ENCODE data around the gene TFPI.

Gene TFPI

GRCh38 chr2:187581125-187581896 is 27.1 kb upstream of the TFPI start:
- POLR2A ChIA-PET = no interaction called here
- peak overlapping the region in 6 of 7 experiments; percentile 26 to 75 (median 48) for H3K4me3 ChIP-seq (ENCODE audit: control insufficient read depth in 1 of 7, extremely low read depth in 1 of 7, insufficient read depth in 4 of 7, low read depth in 2 of 7, low read length in 6 of 7)
- peak; percentile 63 to 72 (median 66) for DNase-seq
- peak overlapping the region; percentile 40 to 81 for H3K27ac ChIP-seq (ENCODE audit: insufficient read depth in 1 of 2, low read depth in 1 of 2, low read length in 2 of 2, poor library complexity in 1 of 2, severe bottlenecking in 2 of 2)
- H3K9me3 ChIP-seq (ENCODE audit: control extremely low read depth in 1 of 5, control insufficient read depth in 4 of 5, insufficient read depth in 2 of 5, low read depth in 1 of 5, low read length in 4 of 5) = no peaks in the 10 kb centered on the region
- 30% methylated on average over 2 of the region's 4 CpGs for WGBS (ENCODE audit: insufficient coverage)
- CTCF ChIA-PET = interaction anchor here (0.6 to 10.1 kb wide), 24 partner anchors 8 to 933 kb away, joined by 3 to 225 read pairs (median 6); partner anchors contain the start of gene TFPI
- no peaks in the 10 kb centered on the region for H3K36me3 ChIP-seq (ENCODE audit: control insufficient read depth in 4 of 4, insufficient read depth in 4 of 4, low read length in 3 of 4)
- H3K27me3 ChIP-seq (replicated peaks in 2 of 5; ENCODE audit: control insufficient read depth in 4 of 5, insufficient read depth in 5 of 5, low read length in 4 of 5) = no peaks in the 10 kb centered on the region
- peaks cover 3 to 11% (median 8%) of the 10 kb centered on the region in 4 experiments for H3K4me1 ChIP-seq (ENCODE audit: control extremely low read depth in 1 of 4, control insufficient read depth in 4 of 4, insufficient read depth in 4 of 4, low read length in 3 of 4)

- Histone ChIP-seq H3K27me3 (replicated peaks in 2 of 5; ENCODE audit: control insufficient read depth in 4 of 5, insufficient read depth in 5 of 5, low read length in 4 of 5) (no peaks in the 10 kb centered on the region), H3K9me3 (ENCODE audit: control extremely low read depth in 1 of 5, control insufficient read depth in 4 of 5, insufficient read depth in 2 of 5, low read depth in 1 of 5, low read length in 4 of 5) (no peaks in the 10 kb centered on the region), H3K4me3 (ENCODE audit: control insufficient read depth in 1 of 7, extremely low read depth in 1 of 7, insufficient read depth in 4 of 7, low read depth in 2 of 7, low read length in 6 of 7) (peak overlapping the region in 6 of 7 experiments; percentile 26 to 75 (median 48)), H3K36me3 (ENCODE audit: control insufficient read depth in 4 of 4, insufficient read depth in 4 of 4, low read length in 3 of 4) (no peaks in the 10 kb centered on the region), H3K27ac (ENCODE audit: insufficient read depth in 1 of 2, low read depth in 1 of 2, low read length in 2 of 2, poor library complexity in 1 of 2, severe bottlenecking in 2 of 2) (peak overlapping the region; percentile 40 to 81), H3K4me1 (ENCODE audit: control extremely low read depth in 1 of 4, control insufficient read depth in 4 of 4, insufficient read depth in 4 of 4, low read length in 3 of 4) (peaks cover 0 to 11% (median 4%) of the 10 kb centered on the region in 4 experiments)
- DNase-seq = peak; percentile 78 to 88 (median 87)
- ChIA-PET POLR2A (no interaction called here), CTCF (interaction anchor here (0.7 to 10.1 kb wide), 25 partner anchors 8 to 929 kb away, joined by 3 to 225 read pairs (median 5); partner anchors contain the start of gene TFPI)
- WGBS (ENCODE audit: insufficient coverage) = no CpG with 5 or more reads among the region's 7 CpGs
Observed at GRCh38 chr2:187580462-187581124, 26.4 kb upstream of the TFPI start.

- peaks cover 0 to 2% (median 0%) of the 10 kb centered on the region in 5 experiments for H3K9me3 ChIP-seq (ENCODE audit: control extremely low read depth in 1 of 5, control insufficient read depth in 4 of 5, insufficient read depth in 2 of 5, low read depth in 1 of 5, low read length in 4 of 5)
- H3K27ac ChIP-seq (ENCODE audit: insufficient read depth in 1 of 2, low read depth in 1 of 2, low read length in 2 of 2, poor library complexity in 1 of 2, severe bottlenecking in 2 of 2) = no peak overlapping the region
- no peak for DNase-seq
- POLR2A ChIA-PET = interaction anchor here (1.0 kb wide), 1 partner anchor 22 kb away, joined by 3 read pairs; no protein-coding TSS in a partner anchor
- no peak overlapping the region for H3K4me3 ChIP-seq (ENCODE audit: control insufficient read depth in 1 of 7, extremely low read depth in 1 of 7, insufficient read depth in 4 of 7, low read depth in 2 of 7, low read length in 6 of 7)
- 100% methylated on average over 2 of the region's 2 CpGs for WGBS (ENCODE audit: insufficient coverage)
- H3K27me3 ChIP-seq (replicated peaks in 2 of 5; ENCODE audit: control insufficient read depth in 4 of 5, insufficient read depth in 5 of 5, low read length in 4 of 5) = no peaks in the 10 kb centered on the region
- H3K36me3 ChIP-seq (ENCODE audit: control insufficient read depth in 4 of 4, insufficient read depth in 4 of 4, low read length in 3 of 4) = no peaks in the 10 kb centered on the region
- peaks cover 0 to 18% (median 8%) of the 10 kb centered on the region in 4 experiments for H3K4me1 ChIP-seq (ENCODE audit: control extremely low read depth in 1 of 4, control insufficient read depth in 4 of 4, insufficient read depth in 4 of 4, low read length in 3 of 4)
- CTCF ChIA-PET = interaction anchor here (1.0 to 10.1 kb wide), 3 partner anchors 9 to 76 kb away, joined by 4 to 225 read pairs (median 4); no protein-coding TSS in a partner anchor
Observed at GRCh38 chr2:187577310-187577709, 23.1 kb upstream of the TFPI start.

GRCh38 chr2:187576906-187577305 is 22.7 kb upstream of the TFPI start:
- Histone ChIP-seq H3K36me3 (ENCODE audit: control insufficient read depth in 4 of 4, insufficient read depth in 4 of 4, low read length in 3 of 4) (no peaks in the 10 kb centered on the region), H3K27ac (ENCODE audit: insufficient read depth in 1 of 2, low read depth in 1 of 2, low read length in 2 of 2, poor library complexity in 1 of 2, severe bottlenecking in 2 of 2) (no peak overlapping the region), H3K9me3 (ENCODE audit: control extremely low read depth in 1 of 5, control insufficient read depth in 4 of 5, insufficient read depth in 2 of 5, low read depth in 1 of 5, low read length in 4 of 5) (peaks cover 0 to 2% (median 0%) of the 10 kb centered on the region in 5 experiments), H3K4me1 (ENCODE audit: control extremely low read depth in 1 of 4, control insufficient read depth in 4 of 4, insufficient read depth in 4 of 4, low read length in 3 of 4) (peaks cover 0 to 18% (median 8%) of the 10 kb centered on the region in 4 experiments), H3K27me3 (replicated peaks in 2 of 5; ENCODE audit: control insufficient read depth in 4 of 5, insufficient read depth in 5 of 5, low read length in 4 of 5) (no peaks in the 10 kb centered on the region), H3K4me3 (ENCODE audit: control insufficient read depth in 1 of 7, extremely low read depth in 1 of 7, insufficient read depth in 4 of 7, low read depth in 2 of 7, low read length in 6 of 7) (no peak overlapping the region)
- POLR2A ChIA-PET = no interaction called here
- CTCF ChIA-PET = interaction anchor here (1.0 to 10.1 kb wide), 3 partner anchors 8 to 76 kb away, joined by 4 to 225 read pairs (median 4); no protein-coding TSS in a partner anchor
- peak in 2 of 3 donors; percentile 15 to 17 for DNase-seq

GRCh38 chr2:187575751-187576067 is 21.5 kb upstream of the TFPI start:
- Histone ChIP-seq H3K9me3 (ENCODE audit: control extremely low read depth in 1 of 5, control insufficient read depth in 4 of 5, insufficient read depth in 2 of 5, low read depth in 1 of 5, low read length in 4 of 5) (peaks cover 0 to 2% (median 0%) of the 10 kb centered on the region in 5 experiments), H3K4me3 (ENCODE audit: control insufficient read depth in 1 of 7, extremely low read depth in 1 of 7, insufficient read depth in 4 of 7, low read depth in 2 of 7, low read length in 6 of 7) (no peak overlapping the region), H3K4me1 (ENCODE audit: control extremely low read depth in 1 of 4, control insufficient read depth in 4 of 4, insufficient read depth in 4 of 4, low read length in 3 of 4) (peaks cover 0 to 9% (median 4%) of the 10 kb centered on the region in 4 experiments), H3K27me3 (replicated peaks in 2 of 5; ENCODE audit: control insufficient read depth in 4 of 5, insufficient read depth in 5 of 5, low read length in 4 of 5) (no peaks in the 10 kb centered on the region), H3K27ac (ENCODE audit: insufficient read depth in 1 of 2, low read depth in 1 of 2, low read length in 2 of 2, poor library complexity in 1 of 2, severe bottlenecking in 2 of 2) (no peak overlapping the region), H3K36me3 (ENCODE audit: control insufficient read depth in 4 of 4, insufficient read depth in 4 of 4, low read length in 3 of 4) (no peaks in the 10 kb centered on the region)
- ChIA-PET CTCF (interaction anchor here (0.7 to 1.8 kb wide), 5 partner anchors 8 to 76 kb away, joined by 3 to 10 read pairs (median 3); no protein-coding TSS in a partner anchor), POLR2A (no interaction called here)
- no CpG with 5 or more reads among the region's 1 CpG for WGBS (ENCODE audit: insufficient coverage)
- no peak for DNase-seq

GRCh38 chr2:187574969-187575750 is 20.9 kb upstream of the TFPI start:
- ChIA-PET POLR2A (no interaction called here), CTCF (interaction anchor here (0.7 to 1.8 kb wide), 6 partner anchors 9 to 76 kb away, joined by 3 to 10 read pairs (median 3); no protein-coding TSS in a partner anchor)
- H3K4me1 ChIP-seq (ENCODE audit: control extremely low read depth in 1 of 4, control insufficient read depth in 4 of 4, insufficient read depth in 4 of 4, low read length in 3 of 4) = peaks cover 0 to 9% (median 4%) of the 10 kb centered on the region in 4 experiments
- no peaks in the 10 kb centered on the region for H3K27me3 ChIP-seq (replicated peaks in 2 of 5; ENCODE audit: control insufficient read depth in 4 of 5, insufficient read depth in 5 of 5, low read length in 4 of 5)
- H3K4me3 ChIP-seq (ENCODE audit: control insufficient read depth in 1 of 7, extremely low read depth in 1 of 7, insufficient read depth in 4 of 7, low read depth in 2 of 7, low read length in 6 of 7) = no peak overlapping the region
- H3K27ac ChIP-seq (ENCODE audit: insufficient read depth in 1 of 2, low read depth in 1 of 2, low read length in 2 of 2, poor library complexity in 1 of 2, severe bottlenecking in 2 of 2) = no peak overlapping the region
- H3K9me3 ChIP-seq (ENCODE audit: control extremely low read depth in 1 of 5, control insufficient read depth in 4 of 5, insufficient read depth in 2 of 5, low read depth in 1 of 5, low read length in 4 of 5) = peaks cover 0 to 2% (median 0%) of the 10 kb centered on the region in 5 experiments
- no peak for DNase-seq
- no peaks in the 10 kb centered on the region for H3K36me3 ChIP-seq (ENCODE audit: control insufficient read depth in 4 of 4, insufficient read depth in 4 of 4, low read length in 3 of 4)
- WGBS (ENCODE audit: insufficient coverage) = 49% methylated on average over 2 of the region's 3 CpGs
